K562 (cell line): ENCODE measurements around the gene ANKRD27. TPM values are rescaled to one million over a fixed set of nuclear protein-coding genes. Genes with fewer than 3 reads are reported as not detected.
"Not testable (repeated sequence)": the region's sequence is repeated elsewhere in the genome, so short reads cannot be mapped to it uniquely, and the experiment has no call there.

Experiments
- ATAC-seq: fragments of 200-7000 bp; cut with Tn5 transposase; 3 replicates; pipeline ENCODE4 v1.9.1; 2020; ENCODE audit warnings: moderate library complexity
- BruUV-seq: library from RNA; stranded (reverse); fragments of 400-500 nt; replicated peaks from 2 replicates; lab custom pipeline; 2021; lab: Mats Ljungman, UMichigan
- CTCF ChIA-PET: fragments of 300-600 bp; formaldehyde crosslinking; extraction: SDS; loops from one replicate; lab custom pipeline; 2021; ENCODE audit warnings: low intra/inter-chr PET ratio; lab: Yijun Ruan, JAX
- POLR2A ChIA-PET: fragments of 300-600, 350-650 bp; sonication (Branson Sonifier 250); formaldehyde crosslinking; extraction: SDS; loops from one replicate; lab custom pipeline; 2021; ENCODE audit warnings: antibody characterized with exemption, inconsistent platforms; lab: Yijun Ruan, JAX
- DNase-seq, 4 experiments: peaks; one replicate each; pipeline versions ENCODE4 v3.0.0 to v3.0.0-alpha.2; 2011 to 2018; ENCODE audit warnings: low spot score in 3 of 4, mixed read lengths in 3 of 4; ENCODE audit errors: extremely low read depth in 1 of 4
- FAIRE-seq: peaks from 2 replicates; lab custom pipeline; 2011; peaks lifted over from hg19 to GRCh38; lab: Jason Lieb, UNC
- H2AFZ ChIP-seq: 2 replicates; pipeline ENCODE4 v1.6.0; 2011; ENCODE audit warnings: low read depth, low read length, control low read depth, inconsistent platforms
- H3K27ac ChIP-seq: fragments of 200-600 bp; 3 replicates; pipeline ENCODE4 v1.8.0; 2011; ENCODE audit warnings: low read depth, mild to moderate bottlenecking, control low read depth, inconsistent platforms, low read length, moderate library complexity, mixed read lengths; ENCODE audit errors: extremely low read depth
- H3K27me3 ChIP-seq, 2 experiments: fragments of 300-600 bp in 1 of 2; 2 replicates in 1 of 2; 3 replicates in 1 of 2; pipeline versions ENCODE4 v1.6.0 to v1.8.0; 2011; ENCODE audit warnings: inconsistent platforms in 2 of 2, low read length in 2 of 2, mild to moderate bottlenecking in 1 of 2, mixed read lengths in 1 of 2, moderate library complexity in 1 of 2; ENCODE audit not compliant: control insufficient read depth in 2 of 2, insufficient read depth in 2 of 2
- H3K36me3 ChIP-seq: fragments of 300-600 bp; 3 replicates; pipeline ENCODE4 v1.8.0; 2011; ENCODE audit warnings: mild to moderate bottlenecking, low read length, inconsistent platforms; ENCODE audit not compliant: control insufficient read depth, insufficient read depth
- H3K4me1 ChIP-seq, 2 experiments: fragments of 200-600 bp in 1 of 2; replicated peaks in 1 of 2; 2 replicates in 1 of 2; 3 replicates in 1 of 2; pipeline versions ENCODE4 v1.5.1 to v1.8.0; 2011; ENCODE audit warnings: inconsistent platforms in 2 of 2, low read length in 2 of 2, mild to moderate bottlenecking in 1 of 2, mixed read lengths in 1 of 2, moderate library complexity in 1 of 2; ENCODE audit not compliant: control insufficient read depth in 2 of 2, insufficient read depth in 2 of 2
- H3K4me2 ChIP-seq: 2 replicates; pipeline ENCODE4 v1.6.1; 2011; ENCODE audit warnings: low read length, control low read depth, inconsistent platforms, mixed read lengths; ENCODE audit not compliant: insufficient read depth
- H3K4me3 ChIP-seq: fragments of 200-600 bp; sonication (generic), shearing (Covaris generic); 2 replicates; pipeline ENCODE4 v1.5.1; 2016; ENCODE audit warnings: control low read depth, inconsistent platforms
- H3K79me2 ChIP-seq: fragments of 200-600 bp; 3 replicates; pipeline ENCODE4 v1.8.0; 2011; ENCODE audit warnings: low read length, inconsistent platforms; ENCODE audit not compliant: control insufficient read depth, insufficient read depth
- H3K9ac ChIP-seq, 2 experiments: 2 replicates each; pipeline versions ENCODE4 v1.6.0 to v1.6.1; 2011; ENCODE audit warnings: low read depth in 2 of 2, low read length in 2 of 2, control low read depth in 1 of 2, inconsistent platforms in 1 of 2, mild to moderate bottlenecking in 1 of 2, mixed read lengths in 1 of 2; ENCODE audit not compliant: insufficient read depth in 1 of 2
- H3K9me1 ChIP-seq: one replicate; pipeline ENCODE4 v1.6.0; 2011; ENCODE audit warnings: inconsistent platforms, mild to moderate bottlenecking, low read length, moderate library complexity; ENCODE audit not compliant: control insufficient read depth, insufficient read depth
- H3K9me3 ChIP-seq: replicated peaks from 2 replicates; pipeline ENCODE4 v1.5.1; 2011; ENCODE audit warnings: low read depth, low read length, inconsistent platforms; ENCODE audit not compliant: control insufficient read depth, insufficient read depth
- H4K20me1 ChIP-seq: replicated peaks from 2 replicates; pipeline ENCODE4 v1.6.1; 2011; ENCODE audit warnings: low read length, inconsistent platforms, mixed read lengths; ENCODE audit not compliant: control insufficient read depth, insufficient read depth
- BRD4 ChIP-seq: fragments of 200-600 bp; sonication (generic); IDR thresholded peaks from 2 replicates; pipeline ENCODE4 v1.6.1; 2017; ENCODE audit warnings: inconsistent platforms
- TEAD1 ChIP-seq, 2 experiments: fragments of 450-650 bp in 1 of 2; sonication (generic) in 1 of 2; formaldehyde crosslinking; IDR thresholded peaks; 2 replicates each; pipeline versions ENCODE4 v1.4.0 to v1.8.0; 2020 to 2022; ENCODE audit warnings: mild to moderate bottlenecking in 2 of 2, missing genetic modification reagents in 1 of 2
- WHSC1 ChIP-seq: IDR thresholded peaks from one replicate; pipeline ENCODE4 v1.6.1; 2012; ENCODE audit warnings: low read length, control low read depth, inconsistent platforms
- ZNF696 ChIP-seq: fragments of 250-450 bp; sonication (Bioruptor Pico); conservative IDR thresholded peaks from 2 replicates; pipeline ENCODE4 v1.4.0; 2020; ENCODE audit warnings: mild to moderate bottlenecking, moderate library complexity
- WGBS: fragments of 100-300 bp; shearing (Covaris generic); methylation state at CpG from one replicate; pipeline ENCODE4 v1.1.6; 2016; ENCODE audit warnings: low coverage, mixed read lengths; ENCODE audit not compliant: insufficient coverage; ENCODE audit errors: missing lambda C conversion rate; 5-methylcytosine and 5-hydroxymethylcytosine counted together
- in situ Hi-C: fragments of 300-500 bp; cut with MboI; formaldehyde crosslinking; loops from 4 replicates; pipeline ENCODE4 v1.15.0; 2018; ENCODE audit warnings: inconsistent platforms, mixed read lengths
- intact Hi-C: fragments of 100-400 bp; cut with micrococcal nuclease; formaldehyde crosslinking; loops from 2 replicates; pipeline ENCODE4 v1.14.2; 2022
- polyA plus RNA-seq, 8 experiments: library from polyadenylated mRNA; depleted of rRNA in 4 of 8; stranded (reverse) in 5 of 8; unstranded in 3 of 8; fragments of >200 nt; fragmentation: Nextera tagmentation in 2 of 8; fragmentation: Illumina TruSeq in 1 of 8; extraction: Ambion mirVana in 2 of 8; extraction: Trizol in 1 of 8; gene quantifications; 2 replicates each; pipeline versions ENCODE4 v1.2.1 to v1.2.3, GENCODE V29; 2011 to 2014; ENCODE audit warnings: inconsistent platforms in 1 of 8, missing spikeins in 1 of 8
- total RNA-seq, 7 experiments: library from RNA; depleted of rRNA in 6 of 7; stranded (reverse); fragments of >200 nt in 6 of 7; fragmentation: Illumina TruSeq in 2 of 7; extraction: Trizol in 2 of 7; gene quantifications; 2 replicates each; pipeline versions ENCODE4 v1.2.1 to v1.2.3, GENCODE V29; 2011 to 2021; ENCODE audit warnings: low replicate concordance in 1 of 7
- TF ChIP-seq, protein P1 (sequence below): IDR thresholded peaks from 2 replicates; pipeline ENCODE4 v1.6.1; 2016; ENCODE audit warnings: missing genetic modification characterization, missing compliant biosample characterization
- TF ChIP-seq, protein P2 (sequence below): fragments of 450-650 bp; IDR thresholded peaks from 2 replicates; pipeline ENCODE4 v1.6.1; 2016

Gene ANKRD27
- total and polyA plus RNA-seq, 9 of the 15 experiments (the other 6 are each of a cell fraction or from before 2014, with no cell fraction given), result 5.3 to 71.3 (median 54.2) TPM

DNA sequence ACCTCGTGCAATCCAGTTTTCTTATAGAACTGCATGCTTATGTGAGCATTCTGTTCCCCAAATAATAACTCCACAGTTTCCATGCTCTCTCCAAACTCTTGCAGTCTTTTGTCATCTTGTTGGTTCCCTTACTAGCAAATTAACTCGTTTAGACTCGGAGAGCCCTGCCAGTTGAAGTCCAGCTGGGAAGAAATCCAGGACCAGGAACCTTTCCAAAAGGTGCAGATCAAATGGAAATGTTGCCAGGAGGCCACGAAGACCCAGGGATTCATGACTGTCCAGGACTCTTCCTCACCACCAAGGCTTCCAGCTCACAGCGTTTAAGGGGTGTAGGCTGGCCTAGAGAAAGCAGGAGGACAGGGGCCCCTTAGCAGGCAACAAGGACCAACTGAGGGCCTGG lies 42.5 kb upstream of the ANKRD27 start (continued):
- TF ChIP-seq TEAD1 (CRISPR knock-in tag; IDR thresholded peaks at IDR 0.05) (no peak), WHSC1 (no peak), BRD4 (no peak), ZNF696 (CRISPR knock-in tag) (no peak)
- TF ChIP-seq, protein P1, sequence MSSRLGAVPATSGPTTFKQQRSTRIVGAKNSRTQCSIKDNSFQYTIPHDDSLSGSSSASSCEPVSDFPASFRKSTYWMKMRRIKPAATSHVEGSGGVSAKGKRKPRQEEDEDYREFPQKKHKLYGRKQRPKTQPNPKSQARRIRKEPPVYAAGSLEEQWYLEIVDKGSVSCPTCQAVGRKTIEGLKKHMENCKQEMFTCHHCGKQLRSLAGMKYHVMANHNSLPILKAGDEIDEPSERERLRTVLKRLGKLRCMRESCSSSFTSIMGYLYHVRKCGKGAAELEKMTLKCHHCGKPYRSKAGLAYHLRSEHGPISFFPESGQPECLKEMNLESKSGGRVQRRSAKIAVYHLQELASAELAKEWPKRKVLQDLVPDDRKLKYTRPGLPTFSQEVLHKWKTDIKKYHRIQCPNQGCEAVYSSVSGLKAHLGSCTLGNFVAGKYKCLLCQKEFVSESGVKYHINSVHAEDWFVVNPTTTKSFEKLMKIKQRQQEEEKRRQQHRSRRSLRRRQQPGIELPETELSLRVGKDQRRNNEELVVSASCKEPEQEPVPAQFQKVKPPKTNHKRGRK (tag), result no peak

DNA sequence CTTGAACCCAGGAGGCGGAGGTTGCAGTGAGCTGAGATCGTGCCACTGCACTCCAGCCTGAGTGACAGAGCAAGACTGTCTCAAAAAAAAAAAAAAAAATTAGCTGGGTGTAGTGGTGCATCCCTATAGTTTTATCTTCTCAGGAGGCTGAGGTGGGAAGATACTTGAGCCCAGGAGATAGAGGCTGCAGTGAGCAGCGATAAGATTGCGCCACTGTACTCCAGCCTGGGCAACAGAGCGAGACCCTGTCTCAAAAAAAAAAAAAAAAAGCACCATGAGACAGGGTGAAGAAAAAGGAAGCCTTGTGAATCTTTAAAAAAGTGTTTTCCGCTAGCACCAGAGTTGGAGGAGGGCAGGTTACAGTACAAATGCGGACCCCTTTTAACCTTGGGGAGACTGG lies 41.2 kb upstream of the ANKRD27 start:
- H3K9me3 ChIP-seq, H3K27ac ChIP-seq, H3K4me3 ChIP-seq, POLR2A ChIA-PET, DNase-seq, intact Hi-C loops, ATAC-seq, H3K9ac ChIP-seq, H3K4me1 ChIP-seq, H3K27me3 ChIP-seq, BruUV-seq, FAIRE-seq, H3K79me2 ChIP-seq, H3K4me2 ChIP-seq, H3K9me1 ChIP-seq, H2AFZ ChIP-seq, in situ Hi-C loops, H4K20me1 ChIP-seq: not testable (repeated sequence)
- WGBS, result 66% methylated on average over 5 of the region's 7 CpGs
- TF ChIP-seq, protein P2, sequence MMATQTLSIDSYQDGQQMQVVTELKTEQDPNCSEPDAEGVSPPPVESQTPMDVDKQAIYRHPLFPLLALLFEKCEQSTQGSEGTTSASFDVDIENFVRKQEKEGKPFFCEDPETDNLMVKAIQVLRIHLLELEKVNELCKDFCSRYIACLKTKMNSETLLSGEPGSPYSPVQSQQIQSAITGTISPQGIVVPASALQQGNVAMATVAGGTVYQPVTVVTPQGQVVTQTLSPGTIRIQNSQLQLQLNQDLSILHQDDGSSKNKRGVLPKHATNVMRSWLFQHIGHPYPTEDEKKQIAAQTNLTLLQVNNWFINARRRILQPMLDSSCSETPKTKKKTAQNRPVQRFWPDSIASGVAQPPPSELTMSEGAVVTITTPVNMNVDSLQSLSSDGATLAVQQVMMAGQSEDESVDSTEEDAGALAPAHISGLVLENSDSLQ, result peak; percentile 5; the same call in 1 of the 2 replicates
- CTCF ChIA-PET, result interaction anchor here (0.6 kb wide), 1 partner anchor 11 kb away, joined by 3 read pairs; no protein-coding TSS in a partner anchor
- peaks cover 27% of the 10 kb centered on the region; the same call in 2 of the 3 replicates for H3K36me3 ChIP-seq
